Ishikawa (cell line): ENCODE data around the gene RAPGEFL1.

Source experiments
- CEBPB ChIP-seq: IDR thresholded peaks from 2 replicates; pipeline ENCODE4 v1.6.1; 2012
- CREB1 ChIP-seq: IDR thresholded peaks from 2 replicates; pipeline ENCODE4 v1.6.1; 2012; ENCODE audit warnings: low read depth
- EGR1 ChIP-seq: IDR thresholded peaks from 2 replicates; pipeline ENCODE4 v1.6.1; 2012
- EP300 ChIP-seq: IDR thresholded peaks from 2 replicates; pipeline ENCODE4 v1.6.1; 2012; ENCODE audit warnings: borderline replicate concordance
- FOXM1 ChIP-seq: IDR thresholded peaks from 2 replicates; pipeline ENCODE4 v1.6.1; 2012; ENCODE audit warnings: low read depth, borderline replicate concordance
- MAX ChIP-seq: IDR thresholded peaks from 2 replicates; pipeline ENCODE4 v1.6.1; 2012
- NFIC ChIP-seq: IDR thresholded peaks from 2 replicates; pipeline ENCODE4 v1.6.1; 2012
- RAD21 ChIP-seq: IDR thresholded peaks from 2 replicates; pipeline ENCODE4 v1.6.1; 2012; ENCODE audit warnings: low read depth
- REST ChIP-seq: IDR thresholded peaks from 2 replicates; pipeline ENCODE4 v1.6.1; 2012; ENCODE audit warnings: low read depth, mild to moderate bottlenecking
- TAF1 ChIP-seq: IDR thresholded peaks from 2 replicates; pipeline ENCODE4 v1.6.1; 2012; ENCODE audit warnings: low read depth, mild to moderate bottlenecking
- TCF12 ChIP-seq: IDR thresholded peaks from 2 replicates; pipeline ENCODE4 v1.6.1; 2012; ENCODE audit warnings: low read depth
- TEAD4 ChIP-seq: IDR thresholded peaks from 2 replicates; pipeline ENCODE4 v1.6.1; 2012
- USF1 ChIP-seq: IDR thresholded peaks from 2 replicates; pipeline ENCODE4 v1.6.1; 2012
- YY1 ChIP-seq: IDR thresholded peaks from 2 replicates; pipeline ENCODE4 v1.6.1; 2012; ENCODE audit warnings: low read depth
- ZBTB7A ChIP-seq: IDR thresholded peaks from 2 replicates; pipeline ENCODE4 v1.6.1; 2012; ENCODE audit warnings: low read depth

The RAPGEFL1 gene

GRCh38 chr17:40194821-40195220 lies 17.6 kb downstream of the RAPGEFL1 start:
- TF ChIP-seq TCF12 (no peak), TAF1 (no peak), EP300 (no peak), CREB1 (no peak), TEAD4 (no peak), RAD21 (no peak), EGR1 (no peak), NFIC (no peak), FOXM1 (no peak), USF1 (no peak), REST (no peak), MAX (no peak)

GRCh38 chr17:40197550-40197949 lies 20.3 kb downstream of the RAPGEFL1 start:
- TF ChIP-seq YY1 (no peak), EGR1 (no peak), CREB1 (no peak), TAF1 (no peak), ZBTB7A (no peak), REST (no peak), MAX (no peak), TEAD4 (no peak), RAD21 (no peak), USF1 (no peak), FOXM1 (no peak), TCF12 (no peak), EP300 (no peak), NFIC (no peak)

- TF ChIP-seq TAF1 (no peak), USF1 (no peak), EGR1 (no peak), CREB1 (no peak), MAX (no peak), RAD21 (no peak), YY1 (no peak), EP300 (no peak), REST (no peak)
Observed at GRCh38 chr17:40198576-40198975, 21.3 kb downstream of the RAPGEFL1 start.

- TF ChIP-seq YY1 = no peak
- TF ChIP-seq ZBTB7A = no peak
- TF ChIP-seq CREB1 = no peak
- TF ChIP-seq MAX = no peak
- TF ChIP-seq TAF1 = no peak
- no peak for TF ChIP-seq CEBPB
- TF ChIP-seq TCF12 = no peak
- no peak for TF ChIP-seq EGR1
- TF ChIP-seq FOXM1 = no peak
- no peak for TF ChIP-seq TEAD4
- TF ChIP-seq REST = no peak
Observed at GRCh38 chr17:40203131-40203530, 25.9 kb downstream of the RAPGEFL1 start.
